Prostate gland (tissue), 2 donors: ENCODE measurements around the gene RABGAP1L. TPM values are rescaled to one million over a fixed set of nuclear protein-coding genes. Genes with fewer than 3 reads are reported as not detected.

ENCODE experiments used
- DNase-seq: peaks from one replicate; pipeline ENCODE4 v3.0.0-alpha.2; 2019; ENCODE audit warnings: low spot score
- H3K27ac ChIP-seq, 2 donors: fragments of 200-600 bp; sonication (generic); 2 replicates each; pipeline ENCODE4 v1.5.1; 2017 to 2019
- H3K27me3 ChIP-seq: fragments of 200-600 bp; sonication (generic); replicated peaks from 2 replicates; pipeline ENCODE4 v1.5.1; 2019; ENCODE audit not compliant: insufficient read depth
- H3K36me3 ChIP-seq, 2 donors: fragments of 200-600 bp; sonication (generic); 1 replicate in 1 of 2; 2 replicates in 1 of 2; pipeline versions ENCODE4 v1.5.1 to v1.8.1; 2017 to 2019
- H3K4me1 ChIP-seq: fragments of 200-600 bp; sonication (generic); replicated peaks from 2 replicates; pipeline ENCODE4 v1.5.1; 2019
- H3K4me3 ChIP-seq, 2 donors: fragments of 200-600 bp; sonication (generic); 2 replicates each; pipeline ENCODE4 v1.5.1; 2017 to 2019
- H3K9me3 ChIP-seq: fragments of 200-600 bp; sonication (generic); 2 replicates; pipeline ENCODE4 v1.5.1; 2017
- CTCF ChIP-seq, 4 experiments: fragments of 200-600 bp in 2 of 4; fragments of 450-650 bp in 2 of 4; sonication (generic) in 2 of 4; IDR thresholded peaks; 1 replicate in 3 of 4; 2 replicates in 1 of 4; pipeline ENCODE4 v1.5.1; 2016 to 2019; ENCODE audit warnings: antibody characterized with exemption in 4 of 4, mild to moderate bottlenecking in 2 of 4, moderate library complexity in 2 of 4
- POLR2A ChIP-seq: fragments of 450-650 bp; IDR thresholded peaks from one replicate; pipeline ENCODE4 v1.6.1; 2016; ENCODE audit warnings: antibody characterized with exemption, mild to moderate bottlenecking
- POLR2AphosphoS5 ChIP-seq: sonication (generic); formaldehyde crosslinking; IDR thresholded peaks from one replicate; pipeline ENCODE4 v1.6.1; 2017; ENCODE audit warnings: antibody characterized with exemption
- WGBS: methylation state at CpG from one replicate; pipeline ENCODE4 v1.1.5; 2018; 5-methylcytosine and 5-hydroxymethylcytosine counted together
- intact Hi-C: fragments of 100-400 bp; cut with DNase I; formaldehyde crosslinking; loops from one replicate; pipeline ENCODE4 v1.14.2; 2022
- total RNA-seq, 2 donors: library from RNA; depleted of rRNA; stranded (reverse); fragments of >200 nt; gene quantifications; one replicate each; pipeline ENCODE4 v1.1.0, GENCODE V29; 2016

The RABGAP1L gene
- total RNA-seq, 2 donors from 2014 or later: 32.3 to 41.5 TPM

- H3K27ac ChIP-seq: no peak overlapping the region
- no peaks in the 10 kb centered on the region for H3K36me3 ChIP-seq
- H3K4me1 ChIP-seq: no peaks in the 10 kb centered on the region
- TF ChIP-seq POLR2AphosphoS5 (no peak), POLR2A (no peak), CTCF (IDR thresholded peaks at IDR 0.05) (no peak)
- no peaks in the 10 kb centered on the region for H3K27me3 ChIP-seq
- WGBS: 84% methylated on average over 1 of the region's 1 CpG
- DNase-seq: no peak
- H3K9me3 ChIP-seq: no peaks in the 10 kb centered on the region
- H3K4me3 ChIP-seq: no peak overlapping the region
- intact Hi-C loops: no loop called here
Measured at GRCh38 chr1:174414203-174414602, 254.9 kb downstream of the RABGAP1L start.

GRCh38 chr1:174415506-174415905 is 256.2 kb downstream of the RABGAP1L start:
- Histone ChIP-seq H3K36me3 (no peaks in the 10 kb centered on the region), H3K27me3 (no peaks in the 10 kb centered on the region), H3K27ac (no peak overlapping the region), H3K9me3 (no peaks in the 10 kb centered on the region), H3K4me1 (no peaks in the 10 kb centered on the region), H3K4me3 (no peak overlapping the region)
- no peak for TF ChIP-seq CTCF (IDR thresholded peaks at IDR 0.05)
- no peak for TF ChIP-seq POLR2A
- TF ChIP-seq POLR2AphosphoS5: no peak
- WGBS: 100% methylated on average over 2 of the region's 2 CpGs
- no peak for DNase-seq
- intact Hi-C loops: no loop called here

- no peaks in the 10 kb centered on the region for H3K36me3 ChIP-seq
- no peaks in the 10 kb centered on the region for H3K9me3 ChIP-seq
- no peaks in the 10 kb centered on the region for H3K27me3 ChIP-seq
- WGBS: 73% methylated on average over 2 of the region's 2 CpGs
- DNase-seq: no peak
- H3K4me3 ChIP-seq: no peak overlapping the region
- no peak for TF ChIP-seq POLR2AphosphoS5
- no peak for TF ChIP-seq POLR2A
- no peak for TF ChIP-seq CTCF (IDR thresholded peaks at IDR 0.05)
- H3K4me1 ChIP-seq: no peaks in the 10 kb centered on the region
- H3K27ac ChIP-seq: no peak overlapping the region
- intact Hi-C loops: no loop called here
Measured at GRCh38 chr1:174417921-174418320, 258.6 kb downstream of the RABGAP1L start.

GRCh38 chr1:174425121-174425520 is 265.8 kb downstream of the RABGAP1L start:
- Histone ChIP-seq H3K4me3 (no peak overlapping the region), H3K27ac (no peak overlapping the region), H3K4me1 (no peaks in the 10 kb centered on the region), H3K36me3 (no peaks in the 10 kb centered on the region), H3K9me3 (no peaks in the 10 kb centered on the region), H3K27me3 (no peaks in the 10 kb centered on the region)
- intact Hi-C loops: no loop called here
- TF ChIP-seq CTCF (IDR thresholded peaks at IDR 0.05) (no peak), POLR2AphosphoS5 (no peak), POLR2A (no peak)
- DNase-seq: no peak

- Histone ChIP-seq H3K27me3 (no peaks in the 10 kb centered on the region), H3K36me3 (no peaks in the 10 kb centered on the region), H3K27ac (no peak overlapping the region), H3K4me1 (no peaks in the 10 kb centered on the region), H3K4me3 (no peak overlapping the region), H3K9me3 (no peaks in the 10 kb centered on the region)
- intact Hi-C loops: no loop called here
- 78% methylated on average over 3 of the region's 3 CpGs for WGBS
- no peak for DNase-seq
- TF ChIP-seq POLR2A (no peak), POLR2AphosphoS5 (no peak), CTCF (IDR thresholded peaks at IDR 0.05) (no peak)
Measured at GRCh38 chr1:174426153-174426552, 266.8 kb downstream of the RABGAP1L start.
